NB4 (cell line): ENCODE results near the gene NCOA7.

Experiments used
- DNase-seq: peaks from one replicate; pipeline ENCODE4 v3.0.0; 2010; ENCODE audit warnings: low read depth
- H3K4me3 ChIP-seq: one replicate; pipeline ENCODE4 v1.5.1; 2011; ENCODE audit warnings: mild to moderate bottlenecking, low read depth, low read length, moderate library complexity
- MYC ChIP-seq: IDR thresholded peaks from 2 replicates; pipeline ENCODE4 v1.6.1; 2011; ENCODE audit warnings: low read depth, low read length
- POLR2A ChIP-seq: IDR thresholded peaks from 2 replicates; pipeline ENCODE4 v1.6.1; 2011; ENCODE audit warnings: mild to moderate bottlenecking; ENCODE audit not compliant: insufficient read length; ENCODE audit errors: extremely low read depth
- TF ChIP-seq, protein P1 (sequence below): IDR thresholded peaks from one replicate; pipeline ENCODE4 v1.5.1; 2012; ENCODE audit warnings: low read depth, low read length
- TF ChIP-seq, protein P2 (sequence below): IDR thresholded peaks from 2 replicates; pipeline ENCODE4 v1.6.1; 2011; ENCODE audit warnings: low read depth, low read length

Gene NCOA7

DNA sequence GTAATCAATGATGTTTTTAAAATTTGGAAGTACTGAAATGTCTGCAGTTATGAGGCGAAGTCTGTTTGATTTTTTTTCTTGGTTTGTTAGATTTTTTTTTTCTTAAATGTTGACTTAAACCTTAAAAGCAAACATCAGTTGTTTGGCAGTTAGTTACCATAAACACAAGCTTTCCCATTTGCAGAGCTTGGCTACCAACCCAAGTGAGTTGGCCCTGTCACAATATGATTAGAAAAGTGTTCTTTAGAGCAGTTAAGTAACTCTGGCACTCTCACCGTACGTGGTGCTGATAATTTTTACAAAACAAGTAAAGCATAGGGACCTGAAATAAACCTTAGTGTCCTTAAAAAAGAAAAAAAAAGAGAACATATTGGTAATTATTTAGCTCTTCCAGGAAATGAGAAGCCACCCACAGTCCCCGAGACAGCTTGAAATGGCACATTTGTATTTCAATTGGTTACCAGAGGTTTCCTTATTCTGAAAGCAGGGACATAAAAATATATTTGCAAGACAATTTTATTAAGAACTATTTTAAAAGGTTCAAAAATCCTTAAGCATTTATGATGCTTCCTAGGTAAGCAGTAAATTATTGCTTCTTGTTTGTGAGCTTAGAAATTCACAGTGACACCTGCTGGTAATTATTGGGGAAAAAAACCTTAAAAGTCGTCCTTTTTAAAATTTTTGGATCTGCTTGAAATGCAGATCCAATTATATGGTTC is 37.4 kb upstream of the NCOA7 start:
- no peak for TF ChIP-seq MYC
- TF ChIP-seq, protein P1, sequence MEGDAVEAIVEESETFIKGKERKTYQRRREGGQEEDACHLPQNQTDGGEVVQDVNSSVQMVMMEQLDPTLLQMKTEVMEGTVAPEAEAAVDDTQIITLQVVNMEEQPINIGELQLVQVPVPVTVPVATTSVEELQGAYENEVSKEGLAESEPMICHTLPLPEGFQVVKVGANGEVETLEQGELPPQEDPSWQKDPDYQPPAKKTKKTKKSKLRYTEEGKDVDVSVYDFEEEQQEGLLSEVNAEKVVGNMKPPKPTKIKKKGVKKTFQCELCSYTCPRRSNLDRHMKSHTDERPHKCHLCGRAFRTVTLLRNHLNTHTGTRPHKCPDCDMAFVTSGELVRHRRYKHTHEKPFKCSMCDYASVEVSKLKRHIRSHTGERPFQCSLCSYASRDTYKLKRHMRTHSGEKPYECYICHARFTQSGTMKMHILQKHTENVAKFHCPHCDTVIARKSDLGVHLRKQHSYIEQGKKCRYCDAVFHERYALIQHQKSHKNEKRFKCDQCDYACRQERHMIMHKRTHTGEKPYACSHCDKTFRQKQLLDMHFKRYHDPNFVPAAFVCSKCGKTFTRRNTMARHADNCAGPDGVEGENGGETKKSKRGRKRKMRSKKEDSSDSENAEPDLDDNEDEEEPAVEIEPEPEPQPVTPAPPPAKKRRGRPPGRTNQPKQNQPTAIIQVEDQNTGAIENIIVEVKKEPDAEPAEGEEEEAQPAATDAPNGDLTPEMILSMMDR, result peak; percentile 28
- H3K4me3 ChIP-seq, result no peak overlapping the region
- DNase-seq, result peak; percentile 45

DNA sequence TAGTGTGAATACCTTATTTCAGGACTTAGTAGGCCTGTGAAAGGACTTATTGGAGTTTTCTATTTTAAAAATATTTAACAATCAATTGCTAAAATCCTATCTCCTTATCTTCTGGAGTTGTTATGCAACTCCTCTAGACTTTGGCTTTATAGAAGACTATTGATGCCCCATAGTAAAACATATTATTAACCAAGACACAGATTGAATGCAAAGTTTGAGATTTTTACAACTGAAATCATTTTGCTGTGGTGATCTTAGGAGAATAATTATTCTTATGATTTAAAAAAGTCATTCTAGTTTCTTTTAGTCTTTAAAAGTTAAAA is 36.9 kb upstream of the NCOA7 start:
- no peak overlapping the region for H3K4me3 ChIP-seq
- TF ChIP-seq MYC (no peak), POLR2A (no peak)
- no peak for DNase-seq

DNA sequence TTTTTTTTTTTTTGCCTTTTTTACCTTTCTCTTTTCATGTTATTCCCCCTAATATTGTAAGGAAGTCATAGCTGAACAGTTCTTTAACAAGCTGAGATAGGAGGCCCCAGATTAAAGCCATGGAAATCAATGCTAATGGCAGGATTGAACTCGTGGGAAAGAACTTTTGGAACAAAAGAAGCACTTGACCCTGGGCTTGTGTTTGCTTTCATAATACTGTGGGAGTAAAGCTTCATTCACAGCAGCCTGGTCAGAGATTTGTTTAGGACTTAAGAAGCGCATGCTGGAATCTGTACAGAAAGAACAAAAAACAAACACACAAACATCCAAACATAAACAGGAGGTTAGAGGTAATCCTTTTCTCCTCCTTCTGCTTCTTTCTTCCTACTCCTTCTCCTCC is 36.2 kb upstream of the NCOA7 start:
- TF ChIP-seq, protein P2, sequence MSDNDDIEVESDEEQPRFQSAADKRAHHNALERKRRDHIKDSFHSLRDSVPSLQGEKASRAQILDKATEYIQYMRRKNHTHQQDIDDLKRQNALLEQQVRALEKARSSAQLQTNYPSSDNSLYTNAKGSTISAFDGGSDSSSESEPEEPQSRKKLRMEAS, result no peak
- TF ChIP-seq MYC, result no peak
- TF ChIP-seq, protein P1, result no peak
- TF ChIP-seq POLR2A, result no peak
- no peak overlapping the region for H3K4me3 ChIP-seq
- DNase-seq, result no peak

DNA sequence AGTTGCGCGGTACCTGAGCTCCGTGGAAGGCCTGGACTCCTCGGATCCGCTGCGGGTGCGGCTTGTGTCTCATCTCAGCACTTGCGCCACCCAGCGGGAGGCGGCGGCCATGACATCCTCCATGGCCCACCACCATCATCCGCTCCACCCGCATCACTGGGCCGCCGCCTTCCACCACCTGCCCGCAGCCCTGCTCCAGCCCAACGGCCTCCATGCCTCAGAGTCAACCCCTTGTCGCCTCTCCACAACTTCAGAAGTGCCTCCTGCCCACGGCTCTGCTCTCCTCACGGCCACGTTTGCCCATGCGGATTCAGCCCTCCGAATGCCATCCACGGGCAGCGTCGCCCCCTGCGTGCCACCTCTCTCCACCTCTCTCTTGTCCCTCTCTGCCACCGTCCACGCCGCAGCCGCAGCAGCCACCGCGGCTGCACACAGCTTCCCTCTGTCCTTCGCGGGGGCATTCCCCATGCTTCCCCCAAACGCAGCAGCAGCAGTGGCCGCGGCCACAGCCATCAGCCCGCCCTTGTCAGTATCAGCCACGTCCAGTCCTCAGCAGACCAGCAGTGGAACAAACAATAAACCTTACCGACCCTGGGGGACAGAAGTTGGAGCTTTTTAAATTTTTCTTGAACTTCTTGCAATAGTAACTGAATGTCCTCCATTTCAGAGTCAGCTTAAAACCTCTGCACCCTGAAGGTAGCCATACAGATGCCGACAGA is 31.4 kb upstream of the NCOA7 start:
- TF ChIP-seq POLR2A, result no peak
- TF ChIP-seq, protein P1, result peak; percentile 12
- H3K4me3 ChIP-seq, result no peak overlapping the region
- DNase-seq, result no peak

DNA sequence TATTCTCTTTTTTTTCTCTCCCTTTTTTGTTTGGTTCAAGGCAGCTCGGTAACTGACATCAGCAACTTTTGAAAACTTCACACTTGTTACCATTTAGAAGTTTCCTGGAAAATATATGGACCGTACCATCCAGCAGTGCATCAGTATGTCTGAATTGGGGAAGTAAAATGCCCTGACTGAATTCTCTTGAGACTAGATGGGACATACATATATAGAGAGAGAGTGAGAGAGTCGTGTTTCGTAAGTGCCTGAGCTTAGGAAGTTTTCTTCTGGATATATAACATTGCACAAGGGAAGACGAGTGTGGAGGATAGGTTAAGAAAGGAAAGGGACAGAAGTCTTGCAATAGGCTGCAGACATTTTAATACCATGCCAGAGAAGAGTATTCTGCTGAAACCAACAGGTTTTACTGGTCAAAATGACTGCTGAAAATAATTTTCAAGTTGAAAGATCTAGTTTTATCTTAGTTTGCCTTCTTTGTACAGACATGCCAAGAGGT is 30.8 kb upstream of the NCOA7 start:
- TF ChIP-seq MYC, result no peak
- TF ChIP-seq, protein P2, result no peak
- no peak for TF ChIP-seq POLR2A
- TF ChIP-seq, protein P1, result no peak
- no peak overlapping the region for H3K4me3 ChIP-seq
- DNase-seq, result peak; percentile 78

DNA sequence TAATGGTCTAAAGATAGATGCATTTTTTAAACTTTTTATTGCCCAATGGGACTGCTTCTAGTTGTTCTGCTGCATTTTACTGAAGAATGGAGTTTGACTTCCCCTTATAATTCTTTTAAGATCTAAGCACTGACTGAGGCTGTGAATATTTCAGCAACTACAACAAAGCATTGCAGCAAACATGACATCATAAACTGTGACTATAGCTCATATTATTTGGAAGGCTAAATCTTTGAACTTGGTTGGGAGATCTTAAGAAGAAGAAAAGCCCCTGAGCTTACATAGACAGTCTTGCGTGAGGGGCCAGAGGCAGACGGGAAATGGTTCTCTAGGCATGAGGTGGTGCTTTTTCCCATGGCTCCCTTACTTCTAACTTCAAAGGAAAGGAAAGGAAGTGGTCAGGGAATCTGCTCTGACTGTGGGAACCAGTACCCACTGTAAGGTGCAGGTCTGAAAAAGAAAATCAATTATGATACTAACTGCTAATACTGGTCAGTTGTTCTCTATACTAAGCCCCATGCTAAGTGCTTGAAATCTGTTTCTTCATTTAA is 26.6 kb upstream of the NCOA7 start:
- TF ChIP-seq MYC (no peak), POLR2A (no peak)
- TF ChIP-seq, protein P1, result no peak
- TF ChIP-seq, protein P2, result no peak
- no peak overlapping the region for H3K4me3 ChIP-seq
- no peak for DNase-seq
